IMR-90 (cell line): ENCODE measurements around the gene DLL4.

Experiments
- CEBPB ChIP-seq: IDR thresholded peaks from 2 replicates; pipeline ENCODE4 v1.6.1; 2012; ENCODE audit warnings: low read depth, low read length, improper control_type of control experiment
- CTCF ChIP-seq: conservative IDR thresholded peaks from 2 replicates; pipeline ENCODE4 v1.5.1; 2012; ENCODE audit warnings: mild to moderate bottlenecking, low read depth, low read length, improper control_type of control experiment
- MAFK ChIP-seq: IDR thresholded peaks from 2 replicates; pipeline ENCODE4 v1.6.1; 2012; ENCODE audit warnings: low read depth, low read length, improper control_type of control experiment
- MAZ ChIP-seq: IDR thresholded peaks from 2 replicates; pipeline ENCODE4 v1.6.1; 2012; ENCODE audit warnings: low read depth, mild to moderate bottlenecking, low read length, improper control_type of control experiment, moderate library complexity, borderline replicate concordance
- MXI1 ChIP-seq: IDR thresholded peaks from 2 replicates; pipeline ENCODE4 v1.6.1; 2012; ENCODE audit warnings: low read depth, mild to moderate bottlenecking, low read length, moderate library complexity, borderline replicate concordance
- POLR2A ChIP-seq: IDR thresholded peaks from 2 replicates; pipeline ENCODE4 v1.6.1; 2012; ENCODE audit warnings: mild to moderate bottlenecking, low read depth, low read length
- RAD21 ChIP-seq: IDR thresholded peaks from 2 replicates; pipeline ENCODE4 v1.6.1; 2012; ENCODE audit warnings: low read length, improper control_type of control experiment
- RCOR1 ChIP-seq: IDR thresholded peaks from 2 replicates; pipeline ENCODE4 v1.6.1; 2012; ENCODE audit warnings: mild to moderate bottlenecking, low read length, improper control_type of control experiment; ENCODE audit not compliant: insufficient replicate concordance
- RFX5 ChIP-seq: IDR thresholded peaks from 2 replicates; pipeline ENCODE4 v1.8.0; 2012; ENCODE audit warnings: low read depth, mild to moderate bottlenecking, low read length, moderate library complexity
- SMC3 ChIP-seq: fragments of 150-350 bp; IDR thresholded peaks from 2 replicates; pipeline ENCODE4 v1.6.1; 2016; ENCODE audit warnings: low read depth, mild to moderate bottlenecking, antibody characterized with exemption, low read length, moderate library complexity
- USF2 ChIP-seq: fragments of 150-350 bp; IDR thresholded peaks from 2 replicates; pipeline ENCODE4 v1.6.1; 2017; ENCODE audit warnings: mild to moderate bottlenecking, antibody characterized with exemption, low read length, low read depth

GRCh38 chr15:40953713-40954074 is 24.6 kb downstream of the DLL4 start:
- TF ChIP-seq POLR2A (no peak), CTCF (no peak), USF2 (no peak), MXI1 (no peak), CEBPB (no peak), SMC3 (no peak), MAZ (no peak), MAFK (no peak), RAD21 (no peak), RFX5 (no peak), RCOR1 (no peak)
